Left ventricle myocardium inferior (tissue), 1 donor: ENCODE data around the gene RUNX3. TPM values are rescaled to one million over a fixed set of nuclear protein-coding genes. Genes with fewer than 3 reads are reported as not detected.

Experiments used
- DNase-seq: peaks from one replicate; pipeline ENCODE4 v3.0.0-alpha.2; 2020
- H3K27ac ChIP-seq: fragments of 200-600 bp; replicated peaks from 2 replicates; pipeline ENCODE4 v1.8.0; 2021
- H3K27me3 ChIP-seq: fragments of 200-600 bp; 2 replicates; pipeline ENCODE4 v1.8.0; 2021; ENCODE audit warnings: low read depth
- H3K36me3 ChIP-seq: fragments of 200-600 bp; 2 replicates; pipeline ENCODE4 v1.8.0; 2021
- H3K4me1 ChIP-seq: fragments of 200-600 bp; 2 replicates; pipeline ENCODE4 v1.8.0; 2021
- H3K4me3 ChIP-seq: fragments of 200-600 bp; 2 replicates; pipeline ENCODE4 v1.8.0; 2021; ENCODE audit warnings: mild to moderate bottlenecking, moderate library complexity
- H3K9me3 ChIP-seq: fragments of 200-600 bp; replicated peaks from 2 replicates; pipeline ENCODE4 v1.8.0; 2021
- CTCF ChIP-seq: fragments of 200-600 bp; IDR thresholded peaks from 2 replicates; pipeline ENCODE4 v1.8.0; 2021; ENCODE audit warnings: antibody characterized with exemption, mild to moderate bottlenecking, borderline replicate concordance
- intact Hi-C: fragments of 100-400 bp; cut with micrococcal nuclease; formaldehyde crosslinking; loops from one replicate; pipeline ENCODE4 v1.11.0; 2022
- total RNA-seq: library from RNA; stranded (reverse); fragmentation: NEBNext Ultra II Directional; extraction: Animal tissue kit (Norgen Biotek cat#: 25700); gene quantifications from one replicate; pipeline ENCODE4 v1.2.1, GENCODE V29; 2021
- donor health status: DM: no; HTN: yes; CAD: no; lungs with severe emphysema.

Gene RUNX3
- total RNA-seq, 1 donor from 2014 or later, result 0.52 TPM

- Histone ChIP-seq H3K4me1 (no peaks in the 10 kb centered on the region), H3K9me3 (no peaks in the 10 kb centered on the region), H3K4me3 (no peak overlapping the region), H3K27me3 (peaks cover 99% of the 10 kb centered on the region), H3K27ac (no peak overlapping the region), H3K36me3 (no peaks in the 10 kb centered on the region)
- intact Hi-C loops, result no loop called here
- no peak for DNase-seq
- no peak for TF ChIP-seq CTCF
Observed at GRCh38 chr1:24964811-24965570, 34.9 kb upstream of the RUNX3 start.

GRCh38 chr1:24963943-24964693 lies 34.0 kb upstream of the RUNX3 start:
- no peak for DNase-seq
- H3K4me3 ChIP-seq, result no peak overlapping the region
- peaks cover 99% of the 10 kb centered on the region for H3K27me3 ChIP-seq
- intact Hi-C loops, result no loop called here
- H3K9me3 ChIP-seq, result no peaks in the 10 kb centered on the region
- H3K36me3 ChIP-seq, result no peaks in the 10 kb centered on the region
- no peak overlapping the region for H3K27ac ChIP-seq
- TF ChIP-seq CTCF, result no peak
- no peaks in the 10 kb centered on the region for H3K4me1 ChIP-seq

GRCh38 chr1:24963099-24963872 lies 33.2 kb upstream of the RUNX3 start:
- no peaks in the 10 kb centered on the region for H3K4me1 ChIP-seq
- intact Hi-C loops, result no loop called here
- H3K27me3 ChIP-seq, result peaks cover 99% of the 10 kb centered on the region
- no peak for TF ChIP-seq CTCF
- no peaks in the 10 kb centered on the region for H3K36me3 ChIP-seq
- H3K9me3 ChIP-seq, result no peaks in the 10 kb centered on the region
- no peak overlapping the region for H3K4me3 ChIP-seq
- no peak for DNase-seq
- no peak overlapping the region for H3K27ac ChIP-seq

- Histone ChIP-seq H3K9me3 (no peaks in the 10 kb centered on the region), H3K36me3 (no peaks in the 10 kb centered on the region), H3K4me1 (no peaks in the 10 kb centered on the region), H3K27ac (no peak overlapping the region), H3K4me3 (no peak overlapping the region), H3K27me3 (peaks cover 99% of the 10 kb centered on the region)
- no peak for DNase-seq
- intact Hi-C loops, result no loop called here
- no peak for TF ChIP-seq CTCF
Observed at GRCh38 chr1:24961961-24962861, 32.1 kb upstream of the RUNX3 start.

GRCh38 chr1:24961334-24961733 lies 31.3 kb upstream of the RUNX3 start:
- Histone ChIP-seq H3K27me3 (peaks cover 98% of the 10 kb centered on the region), H3K9me3 (no peaks in the 10 kb centered on the region), H3K4me1 (no peaks in the 10 kb centered on the region), H3K27ac (no peak overlapping the region), H3K36me3 (no peaks in the 10 kb centered on the region), H3K4me3 (no peak overlapping the region)
- intact Hi-C loops, result no loop called here
- no peak for DNase-seq
- no peak for TF ChIP-seq CTCF
